MM.1S (cell line): ENCODE measurements around the gene MMAB.

ENCODE experiments used
- DNase-seq: peaks from one replicate; pipeline ENCODE4 v3.0.0-alpha.2; 2015
- H2AFZ ChIP-seq: fragments of 300-600 bp; sonication (generic); 2 replicates; pipeline ENCODE4 v1.6.0; 2016; ENCODE audit warnings: antibody characterized with exemption, low read length
- H3F3A ChIP-seq: fragments of 300-600 bp; sonication (generic); 2 replicates; pipeline ENCODE4 v1.6.1; 2016; ENCODE audit warnings: mild to moderate bottlenecking, antibody characterized with exemption, low read length, moderate library complexity, mixed read lengths; ENCODE audit not compliant: insufficient read depth
- H3K27ac ChIP-seq: fragments of 300-600 bp; sonication (generic); 2 replicates; pipeline ENCODE4 v1.5.1; 2016; ENCODE audit warnings: mild to moderate bottlenecking, low read length
- H3K27me3 ChIP-seq: fragments of 300-600 bp; sonication (generic); replicated peaks from 2 replicates; pipeline ENCODE4 v1.6.0; 2016; ENCODE audit warnings: low read length; ENCODE audit not compliant: insufficient read depth
- H3K36me3 ChIP-seq: fragments of 300-600 bp; sonication (generic); replicated peaks from 2 replicates; pipeline ENCODE4 v1.6.1; 2016; ENCODE audit warnings: mild to moderate bottlenecking, low read length, mixed read lengths; ENCODE audit not compliant: insufficient read depth
- H3K4me1 ChIP-seq: fragments of 300-600 bp; sonication (generic); 2 replicates; pipeline ENCODE4 v1.6.1; 2016; ENCODE audit warnings: low read length, mixed read lengths
- H3K4me2 ChIP-seq: fragments of 300-600 bp; sonication (generic); 2 replicates; pipeline ENCODE4 v1.6.0; 2016; ENCODE audit warnings: low read depth, low read length
- H3K4me3 ChIP-seq: fragments of 300-600 bp; sonication (generic); 2 replicates; pipeline ENCODE4 v1.5.1; 2016; ENCODE audit warnings: low read length, mixed read lengths
- H3K79me2 ChIP-seq: fragments of 300-600 bp; sonication (generic); 2 replicates; pipeline ENCODE4 v1.6.1; 2016; ENCODE audit warnings: mixed run types, low read length, mixed read lengths
- H3K9ac ChIP-seq: fragments of 300-600 bp; sonication (generic); 2 replicates; pipeline ENCODE4 v1.6.1; 2016; ENCODE audit warnings: low read length, mixed read lengths
- H3K9me2 ChIP-seq: fragments of 300-600 bp; sonication (generic); replicated peaks from 2 replicates; pipeline ENCODE4 v1.6.1; 2016; ENCODE audit warnings: mild to moderate bottlenecking, low read length, mixed read lengths; ENCODE audit not compliant: insufficient read depth
- H3K9me3 ChIP-seq: fragments of 300-600 bp; sonication (generic); replicated peaks from 2 replicates; pipeline ENCODE4 v1.6.1; 2016; ENCODE audit warnings: mild to moderate bottlenecking, low read length, mixed read lengths; ENCODE audit not compliant: insufficient read depth
- H4K20me1 ChIP-seq: fragments of 300-600 bp; sonication (generic); 2 replicates; pipeline ENCODE4 v1.6.1; 2016; ENCODE audit warnings: mild to moderate bottlenecking, low read length, moderate library complexity, mixed read lengths; ENCODE audit not compliant: insufficient read depth
- CTCF ChIP-seq: fragments of 300-600 bp; sonication (generic); IDR thresholded peaks from 2 replicates; pipeline ENCODE4 v1.5.1; 2016; ENCODE audit warnings: antibody characterized with exemption, low read length, mixed read lengths
- EZH2 ChIP-seq: fragments of 300-600 bp; sonication (generic); optimal IDR thresholded peaks from 2 replicates; pipeline ENCODE3; 2017; ENCODE audit warnings: low read depth, mild to moderate bottlenecking, antibody characterized with exemption, low read length, mixed read lengths
- EZH2phosphoT487 ChIP-seq: fragments of 300-600 bp; sonication (generic); IDR thresholded peaks from 2 replicates; pipeline ENCODE4 v1.6.1; 2018; ENCODE audit warnings: antibody characterized with exemption, low read length

Gene MMAB

GRCh38 chr12:109583733-109584132 lies 10.4 kb upstream of the MMAB start:
- Histone ChIP-seq H3K27me3 (no peaks in the 10 kb centered on the region), H3K79me2 (no peaks in the 10 kb centered on the region), H3F3A (no peaks in the 10 kb centered on the region), H4K20me1 (no peaks in the 10 kb centered on the region), H3K4me2 (no peak overlapping the region), H2AFZ (no peak overlapping the region), H3K4me1 (no peaks in the 10 kb centered on the region), H3K9me3 (no peaks in the 10 kb centered on the region), H3K4me3 (no peak overlapping the region), H3K36me3 (no peaks in the 10 kb centered on the region), H3K27ac (no peak overlapping the region), H3K9ac (no peak overlapping the region), H3K9me2 (no peaks in the 10 kb centered on the region)
- DNase-seq: no peak
- no peak for TF ChIP-seq CTCF
- TF ChIP-seq EZH2phosphoT487: no peak
- TF ChIP-seq EZH2: no peak

- H3K4me2 ChIP-seq: no peak overlapping the region
- H3K9ac ChIP-seq: no peak overlapping the region
- H3K27me3 ChIP-seq: no peaks in the 10 kb centered on the region
- H2AFZ ChIP-seq: no peak overlapping the region
- no peaks in the 10 kb centered on the region for H3K9me3 ChIP-seq
- TF ChIP-seq EZH2phosphoT487 (no peak), EZH2 (no peak)
- no peaks in the 10 kb centered on the region for H3K9me2 ChIP-seq
- H3K4me1 ChIP-seq: no peaks in the 10 kb centered on the region
- no peaks in the 10 kb centered on the region for H3K79me2 ChIP-seq
- no peaks in the 10 kb centered on the region for H3F3A ChIP-seq
- H3K4me3 ChIP-seq: no peak overlapping the region
- H3K36me3 ChIP-seq: no peaks in the 10 kb centered on the region
- H3K27ac ChIP-seq: no peak overlapping the region
- no peak for DNase-seq
- no peaks in the 10 kb centered on the region for H4K20me1 ChIP-seq
Measured at GRCh38 chr12:109582636-109583035, 9.3 kb upstream of the MMAB start.

GRCh38 chr12:109581856-109582255 lies 8.6 kb upstream of the MMAB start:
- Histone ChIP-seq H3K27me3 (no peaks in the 10 kb centered on the region), H3K36me3 (no peaks in the 10 kb centered on the region), H4K20me1 (no peaks in the 10 kb centered on the region), H3K9ac (no peak overlapping the region), H3K9me3 (no peaks in the 10 kb centered on the region), H3K9me2 (no peaks in the 10 kb centered on the region), H3K79me2 (no peaks in the 10 kb centered on the region), H2AFZ (no peak overlapping the region), H3K4me2 (no peak overlapping the region), H3K4me3 (no peak overlapping the region), H3K4me1 (no peaks in the 10 kb centered on the region), H3F3A (no peaks in the 10 kb centered on the region), H3K27ac (no peak overlapping the region)
- no peak for TF ChIP-seq EZH2phosphoT487
- no peak for TF ChIP-seq EZH2
- TF ChIP-seq CTCF: no peak
- DNase-seq: no peak

GRCh38 chr12:109581334-109581691 lies 8.0 kb upstream of the MMAB start:
- no peak overlapping the region for H3K27ac ChIP-seq
- H3K36me3 ChIP-seq: no peaks in the 10 kb centered on the region
- H3K9ac ChIP-seq: no peak overlapping the region
- H2AFZ ChIP-seq: no peak overlapping the region
- no peaks in the 10 kb centered on the region for H3K9me3 ChIP-seq
- DNase-seq: no peak
- no peaks in the 10 kb centered on the region for H3K4me1 ChIP-seq
- no peaks in the 10 kb centered on the region for H3K9me2 ChIP-seq
- no peaks in the 10 kb centered on the region for H3F3A ChIP-seq
- no peaks in the 10 kb centered on the region for H3K27me3 ChIP-seq
- no peaks in the 10 kb centered on the region for H3K79me2 ChIP-seq
- TF ChIP-seq EZH2phosphoT487 (no peak), EZH2 (no peak), CTCF (no peak)
- H3K4me3 ChIP-seq: no peak overlapping the region
- H3K4me2 ChIP-seq: no peak overlapping the region
- no peaks in the 10 kb centered on the region for H4K20me1 ChIP-seq
